ENCODE results near the gene TNFRSF1A. TPM values are rescaled to one million over a fixed set of nuclear protein-coding genes. Genes with fewer than 3 reads are reported as not detected.

The TNFRSF1A gene
- total RNA-seq, 1 donor from 2014 or later, result 127 TPM

DNA sequence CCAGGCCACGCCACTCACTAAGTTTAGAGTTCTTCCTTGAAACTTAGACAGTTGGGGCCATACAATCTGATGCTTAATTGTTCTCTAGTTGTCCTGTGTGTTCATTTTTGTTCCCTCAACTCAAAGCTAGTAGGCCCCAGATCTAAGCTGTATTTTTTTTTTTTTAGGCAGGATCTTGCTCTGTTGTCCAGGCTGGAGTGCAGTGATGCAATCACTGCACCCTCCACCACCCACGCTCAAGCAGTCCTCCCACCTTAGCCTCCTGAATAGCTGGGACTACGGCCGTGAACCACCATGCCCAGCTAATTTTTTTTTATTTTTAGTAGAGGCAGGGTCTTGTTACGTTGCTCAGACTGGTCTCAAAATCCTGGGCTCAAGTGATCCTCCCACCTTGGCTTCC is 7.5 kb downstream of the TNFRSF1A start:
- TF ChIP-seq, protein P1, sequence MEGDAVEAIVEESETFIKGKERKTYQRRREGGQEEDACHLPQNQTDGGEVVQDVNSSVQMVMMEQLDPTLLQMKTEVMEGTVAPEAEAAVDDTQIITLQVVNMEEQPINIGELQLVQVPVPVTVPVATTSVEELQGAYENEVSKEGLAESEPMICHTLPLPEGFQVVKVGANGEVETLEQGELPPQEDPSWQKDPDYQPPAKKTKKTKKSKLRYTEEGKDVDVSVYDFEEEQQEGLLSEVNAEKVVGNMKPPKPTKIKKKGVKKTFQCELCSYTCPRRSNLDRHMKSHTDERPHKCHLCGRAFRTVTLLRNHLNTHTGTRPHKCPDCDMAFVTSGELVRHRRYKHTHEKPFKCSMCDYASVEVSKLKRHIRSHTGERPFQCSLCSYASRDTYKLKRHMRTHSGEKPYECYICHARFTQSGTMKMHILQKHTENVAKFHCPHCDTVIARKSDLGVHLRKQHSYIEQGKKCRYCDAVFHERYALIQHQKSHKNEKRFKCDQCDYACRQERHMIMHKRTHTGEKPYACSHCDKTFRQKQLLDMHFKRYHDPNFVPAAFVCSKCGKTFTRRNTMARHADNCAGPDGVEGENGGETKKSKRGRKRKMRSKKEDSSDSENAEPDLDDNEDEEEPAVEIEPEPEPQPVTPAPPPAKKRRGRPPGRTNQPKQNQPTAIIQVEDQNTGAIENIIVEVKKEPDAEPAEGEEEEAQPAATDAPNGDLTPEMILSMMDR (IDR thresholded peaks at IDR 0.05), result no peak
- H3K4me3 Mint-ChIP-seq (ENCODE audit: unreplicated experiment), result no peak overlapping the region
- no peaks in the 10 kb centered on the region for H3K27me3 Mint-ChIP-seq (ENCODE audit: low read depth)
- peak overlapping the region; percentile 90 for H3K27ac Mint-ChIP-seq (ENCODE audit: unreplicated experiment)
- DNase-seq (ENCODE audit: low spot score), result no peak
- no peaks in the 10 kb centered on the region for H3K9me3 Mint-ChIP-seq (ENCODE audit: low read depth)
- H3K4me1 Mint-ChIP-seq (ENCODE audit: low read depth), result peaks cover 4% of the 10 kb centered on the region
- H3K36me3 Mint-ChIP-seq (ENCODE audit: low read depth), result peaks cover 28% of the 10 kb centered on the region

DNA sequence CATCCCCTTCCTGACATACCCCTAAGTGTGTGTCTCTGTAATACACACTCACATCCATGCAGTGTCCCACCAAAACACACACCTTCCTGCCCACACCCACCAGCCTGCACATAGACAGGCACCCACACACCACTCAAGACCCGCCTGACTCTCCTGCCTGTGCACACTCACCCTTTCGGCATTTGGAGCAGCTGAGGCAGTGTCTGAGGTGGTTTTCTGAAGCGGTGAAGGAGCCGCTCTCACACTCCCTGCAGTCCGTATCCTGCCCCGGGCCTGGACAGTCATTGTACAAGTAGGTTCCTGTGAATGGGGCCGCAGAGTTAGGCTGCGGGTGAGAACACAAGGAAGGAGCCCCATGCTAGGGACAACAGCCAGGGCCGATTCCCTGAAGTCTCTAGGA is 8.3 kb downstream of the TNFRSF1A start:
- DNase-seq (ENCODE audit: low spot score), result peak; percentile 68
- peaks cover 4% of the 10 kb centered on the region for H3K4me1 Mint-ChIP-seq (ENCODE audit: low read depth)

DNA sequence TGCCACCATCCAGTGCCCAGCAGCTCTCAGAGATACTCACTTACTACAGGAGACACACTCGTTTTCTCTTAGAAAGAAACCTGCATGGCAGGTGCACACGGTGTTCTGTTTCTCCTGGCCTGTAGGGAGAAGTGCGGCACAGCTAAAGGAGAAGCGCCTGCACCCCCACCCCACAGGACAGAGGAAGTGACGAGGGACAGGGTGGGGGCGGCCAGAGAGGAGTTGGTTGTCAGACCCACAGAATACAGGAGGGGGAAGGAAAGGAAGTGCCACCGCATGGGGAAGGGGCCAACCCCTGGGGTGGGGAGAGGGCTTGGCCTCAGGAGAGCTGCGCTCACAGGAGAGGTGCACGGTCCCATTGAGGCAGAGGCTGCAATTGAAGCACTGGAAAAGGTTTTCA is 8.8 kb downstream of the TNFRSF1A start:
- Mint-ChIP-seq H3K27ac (ENCODE audit: unreplicated experiment) (peak overlapping the region; percentile 90), H3K36me3 (ENCODE audit: low read depth) (peaks cover 33% of the 10 kb centered on the region), H3K4me3 (ENCODE audit: unreplicated experiment) (no peak overlapping the region), H3K4me1 (ENCODE audit: low read depth) (peaks cover 4% of the 10 kb centered on the region), H3K27me3 (ENCODE audit: low read depth) (no peaks in the 10 kb centered on the region), H3K9me3 (ENCODE audit: low read depth) (no peaks in the 10 kb centered on the region)
- TF ChIP-seq, protein P1 (IDR thresholded peaks at IDR 0.05), result no peak
- peak; percentile 62 for DNase-seq (ENCODE audit: low spot score)

More for the DNA sequence above, 8.3 kb downstream of the TNFRSF1A start:
- H3K27ac Mint-ChIP-seq (ENCODE audit: unreplicated experiment), result peak overlapping the region; percentile 90
- no peaks in the 10 kb centered on the region for H3K9me3 Mint-ChIP-seq (ENCODE audit: low read depth)
- TF ChIP-seq, protein P1 (IDR thresholded peaks at IDR 0.05), result no peak
- no peak overlapping the region for H3K4me3 Mint-ChIP-seq (ENCODE audit: unreplicated experiment)
- H3K27me3 Mint-ChIP-seq (ENCODE audit: low read depth), result no peaks in the 10 kb centered on the region
- peaks cover 29% of the 10 kb centered on the region for H3K36me3 Mint-ChIP-seq (ENCODE audit: low read depth)

DNA sequence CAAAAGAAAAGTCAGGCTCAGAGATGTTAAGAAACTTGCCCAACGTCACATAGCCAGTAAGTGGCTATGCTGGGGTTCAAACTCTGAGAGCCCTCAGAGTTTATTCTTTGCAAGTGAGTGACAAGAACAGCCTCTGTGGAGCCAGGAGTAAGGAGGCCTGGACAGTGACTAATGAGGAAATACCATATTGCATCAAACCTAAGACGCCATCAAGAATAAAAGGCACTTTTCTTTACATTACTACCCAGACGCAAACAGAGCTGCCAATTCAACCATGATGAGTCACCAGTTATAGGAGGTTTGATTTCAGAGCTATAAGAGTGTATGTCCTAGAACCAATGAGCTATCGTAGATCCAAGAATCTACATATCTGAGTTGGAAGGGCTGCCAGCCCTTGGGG is 9.4 kb downstream of the TNFRSF1A start:
- H3K4me3 Mint-ChIP-seq (ENCODE audit: unreplicated experiment), result no peak overlapping the region
- H3K36me3 Mint-ChIP-seq (ENCODE audit: low read depth), result peaks cover 35% of the 10 kb centered on the region

DNA sequence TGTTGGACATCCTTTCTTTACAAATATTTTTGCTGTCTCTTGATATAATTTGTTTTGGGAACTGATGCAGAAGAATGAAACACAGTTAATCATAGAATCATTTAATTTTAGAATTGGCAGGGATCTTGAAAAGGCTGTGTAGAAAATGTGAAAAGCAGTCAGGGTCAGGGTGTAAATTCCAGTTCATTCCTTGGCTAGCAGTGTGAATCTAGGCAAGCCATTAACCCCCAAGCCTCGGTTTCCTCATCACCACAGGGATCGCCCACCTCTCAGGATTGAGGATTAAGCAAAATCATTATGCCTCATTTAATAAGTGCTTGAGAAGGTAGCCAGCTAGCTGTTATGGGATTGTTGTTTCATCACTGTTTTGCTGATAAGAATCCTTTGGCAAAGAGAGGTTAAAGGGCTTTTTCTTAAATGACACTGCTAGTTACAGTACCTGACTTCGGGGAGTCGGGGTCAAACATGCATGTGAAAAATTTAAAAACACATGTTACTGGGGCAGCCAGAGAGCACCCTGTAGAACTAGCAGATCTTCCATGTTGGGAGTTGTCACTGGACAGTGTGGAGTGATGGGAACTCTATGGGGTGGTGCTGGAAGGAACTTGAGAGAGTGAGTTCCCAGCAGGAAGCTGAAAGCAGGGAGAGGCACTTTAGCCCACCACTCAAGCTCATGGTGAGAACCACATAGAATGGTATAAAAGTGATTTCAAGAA is 10.7 kb downstream of the TNFRSF1A start:
- Mint-ChIP-seq H3K27me3 (ENCODE audit: low read depth) (no peaks in the 10 kb centered on the region), H3K9me3 (ENCODE audit: low read depth) (no peaks in the 10 kb centered on the region), H3K4me3 (ENCODE audit: unreplicated experiment) (no peak overlapping the region), H3K4me1 (ENCODE audit: low read depth) (peaks cover 11% of the 10 kb centered on the region), H3K36me3 (ENCODE audit: low read depth) (peaks cover 36% of the 10 kb centered on the region), H3K27ac (ENCODE audit: unreplicated experiment) (peak overlapping the region; percentile 4)
- no peak for DNase-seq (ENCODE audit: low spot score)
- TF ChIP-seq, protein P1 (IDR thresholded peaks at IDR 0.05), result no peak

More for the DNA sequence above, 9.4 kb downstream of the TNFRSF1A start:
- no peak for DNase-seq (ENCODE audit: low spot score)
- H3K4me1 Mint-ChIP-seq (ENCODE audit: low read depth), result peaks cover 4% of the 10 kb centered on the region
- peak overlapping the region; percentile 90 for H3K27ac Mint-ChIP-seq (ENCODE audit: unreplicated experiment)
- H3K27me3 Mint-ChIP-seq (ENCODE audit: low read depth), result no peaks in the 10 kb centered on the region
- no peaks in the 10 kb centered on the region for H3K9me3 Mint-ChIP-seq (ENCODE audit: low read depth)
- TF ChIP-seq, protein P1 (IDR thresholded peaks at IDR 0.05), result no peak
